SU-DHL-6 (cell line): ENCODE data around the gene APOC1.

Source experiments
- H2AFZ ChIP-seq: fragments of 200-600 bp; sonication (generic); 2 replicates; pipeline ENCODE4 v1.6.1; 2014; ENCODE audit warnings: low read depth, mild to moderate bottlenecking, moderate library complexity, mixed read lengths, antibody characterized with exemption, low read length; ENCODE audit not compliant: severe bottlenecking
- H3F3A ChIP-seq: fragments of 200-600 bp; shearing (Covaris generic); 2 replicates; pipeline ENCODE4 v1.6.0; 2016; ENCODE audit warnings: antibody characterized with exemption, mild to moderate bottlenecking; ENCODE audit not compliant: insufficient read depth
- H3K27ac ChIP-seq: fragments of 200-600 bp; sonication (generic); 2 replicates; pipeline ENCODE4 v1.5.1; 2016; ENCODE audit warnings: low read depth, mild to moderate bottlenecking, low read length, moderate library complexity, mixed read lengths
- H3K27me3 ChIP-seq: fragments of 200-600 bp; sonication (generic), shearing (Covaris generic); 2 replicates; pipeline ENCODE4 v1.6.0; 2014; ENCODE audit warnings: mild to moderate bottlenecking, low read length
- H3K36me3 ChIP-seq: fragments of 200-600 bp; sonication (generic); 2 replicates; pipeline ENCODE4 v1.6.1; 2014; ENCODE audit warnings: mild to moderate bottlenecking, low read length, mixed read lengths
- H3K4me2 ChIP-seq: fragments of 300-600, 200-600 bp; shearing (Covaris generic), sonication (generic); 2 replicates; pipeline ENCODE4 v1.6.0; 2014; ENCODE audit warnings: low read length, low read depth, mild to moderate bottlenecking; ENCODE audit not compliant: poor library complexity, severe bottlenecking
- H3K4me3 ChIP-seq: fragments of 200-600 bp; sonication (generic); 2 replicates; pipeline ENCODE4 v1.5.1; 2014; ENCODE audit warnings: antibody characterized with exemption, low read length, mild to moderate bottlenecking, mixed read lengths; ENCODE audit not compliant: insufficient read depth, poor library complexity, severe bottlenecking
- H3K79me2 ChIP-seq: fragments of 200-600 bp; sonication (generic); 2 replicates; pipeline ENCODE4 v1.6.1; 2014; ENCODE audit warnings: mild to moderate bottlenecking, low read length, moderate library complexity; ENCODE audit not compliant: insufficient read depth
- H3K9ac ChIP-seq: fragments of 200-600 bp; sonication (generic); 2 replicates; pipeline ENCODE4 v1.7.0; 2014; ENCODE audit warnings: mild to moderate bottlenecking, low read length
- H3K9me2 ChIP-seq: fragments of 200-600 bp; sonication (generic); replicated peaks from 2 replicates; pipeline ENCODE4 v1.6.1; 2014; ENCODE audit warnings: low read length; ENCODE audit not compliant: insufficient read depth
- H3K9me3 ChIP-seq: fragments of 200-600 bp; sonication (generic); 2 replicates; pipeline ENCODE4 v1.6.1; 2014; ENCODE audit warnings: low read length, mixed read lengths; ENCODE audit not compliant: insufficient read depth
- H4K20me1 ChIP-seq: fragments of 200-600 bp; sonication (generic); 2 replicates; pipeline ENCODE4 v1.6.1; 2014; ENCODE audit warnings: low read depth, mild to moderate bottlenecking, antibody characterized with exemption, low read length, moderate library complexity, mixed read lengths
- EZH2phosphoT487 ChIP-seq: fragments of 200-600 bp; sonication (generic), shearing (Covaris generic); conservative IDR thresholded peaks from 2 replicates; pipeline ENCODE4 v1.6.1; 2018; ENCODE audit warnings: mild to moderate bottlenecking, antibody characterized with exemption, low read length, moderate library complexity, mixed read lengths
- TF ChIP-seq, protein P1 (sequence below): fragments of 200-600 bp; sonication (generic); IDR thresholded peaks from one replicate; pipeline ENCODE4 v1.5.1; 2017; ENCODE audit warnings: antibody characterized with exemption, mild to moderate bottlenecking, low read length, moderate library complexity; ENCODE audit not compliant: insufficient read depth, poor library complexity, severe bottlenecking

The APOC1 gene

DNA sequence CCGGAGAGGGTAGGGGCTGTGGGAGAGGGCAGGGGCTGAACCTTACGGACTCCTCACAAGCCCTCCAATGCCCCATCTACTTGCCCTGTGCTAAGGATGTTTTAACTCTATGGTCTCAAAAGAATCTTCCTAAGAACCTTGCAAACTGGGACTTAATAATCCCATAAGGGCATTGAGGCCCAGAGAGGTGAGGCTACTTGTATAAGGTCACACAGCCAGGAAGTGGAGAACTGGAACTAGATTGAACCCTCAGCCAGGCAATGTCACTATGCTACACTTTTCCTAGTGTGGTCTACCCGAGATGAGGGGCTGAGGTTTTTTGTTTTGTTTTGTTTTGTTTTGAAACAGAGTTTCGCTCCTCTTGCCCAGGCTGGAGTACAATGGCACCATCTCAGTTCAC, 17.1 kb downstream of the APOC1 start:
- no peak overlapping the region for H2AFZ ChIP-seq
- H4K20me1 ChIP-seq: no peaks in the 10 kb centered on the region
- H3K4me3 ChIP-seq: no peak overlapping the region
- H3K9me3 ChIP-seq: no peaks in the 10 kb centered on the region
- no peak overlapping the region for H3K4me2 ChIP-seq
- no peak overlapping the region for H3K9ac ChIP-seq
- TF ChIP-seq EZH2phosphoT487: no peak
- TF ChIP-seq, protein P1, sequence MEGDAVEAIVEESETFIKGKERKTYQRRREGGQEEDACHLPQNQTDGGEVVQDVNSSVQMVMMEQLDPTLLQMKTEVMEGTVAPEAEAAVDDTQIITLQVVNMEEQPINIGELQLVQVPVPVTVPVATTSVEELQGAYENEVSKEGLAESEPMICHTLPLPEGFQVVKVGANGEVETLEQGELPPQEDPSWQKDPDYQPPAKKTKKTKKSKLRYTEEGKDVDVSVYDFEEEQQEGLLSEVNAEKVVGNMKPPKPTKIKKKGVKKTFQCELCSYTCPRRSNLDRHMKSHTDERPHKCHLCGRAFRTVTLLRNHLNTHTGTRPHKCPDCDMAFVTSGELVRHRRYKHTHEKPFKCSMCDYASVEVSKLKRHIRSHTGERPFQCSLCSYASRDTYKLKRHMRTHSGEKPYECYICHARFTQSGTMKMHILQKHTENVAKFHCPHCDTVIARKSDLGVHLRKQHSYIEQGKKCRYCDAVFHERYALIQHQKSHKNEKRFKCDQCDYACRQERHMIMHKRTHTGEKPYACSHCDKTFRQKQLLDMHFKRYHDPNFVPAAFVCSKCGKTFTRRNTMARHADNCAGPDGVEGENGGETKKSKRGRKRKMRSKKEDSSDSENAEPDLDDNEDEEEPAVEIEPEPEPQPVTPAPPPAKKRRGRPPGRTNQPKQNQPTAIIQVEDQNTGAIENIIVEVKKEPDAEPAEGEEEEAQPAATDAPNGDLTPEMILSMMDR: no peak
- H3K9me2 ChIP-seq: no peaks in the 10 kb centered on the region
- H3K36me3 ChIP-seq: no peaks in the 10 kb centered on the region
- H3F3A ChIP-seq: no peaks in the 10 kb centered on the region
- H3K27ac ChIP-seq: no peak overlapping the region
- H3K27me3 ChIP-seq: no peaks in the 10 kb centered on the region
- no peaks in the 10 kb centered on the region for H3K79me2 ChIP-seq

DNA sequence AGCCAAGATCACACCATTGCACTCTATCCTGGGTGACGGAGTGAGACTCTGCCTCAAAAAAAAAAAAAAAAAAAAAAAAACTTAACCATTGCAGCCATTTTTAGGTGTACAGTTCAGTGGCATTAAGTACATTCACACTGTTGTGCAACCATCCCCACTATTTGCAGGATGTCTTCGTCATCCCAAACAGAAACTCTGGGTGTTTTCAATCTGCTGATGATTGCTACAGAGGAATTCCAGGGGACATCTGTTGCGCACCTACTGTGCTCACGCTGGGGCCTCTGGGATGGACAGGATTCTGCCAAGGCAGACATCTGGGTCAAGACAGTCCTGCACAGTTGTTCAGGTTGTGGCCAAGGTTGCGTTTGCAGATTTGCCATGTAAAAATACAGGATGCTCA, 25.3 kb downstream of the APOC1 start:
- Histone ChIP-seq H3F3A (no peaks in the 10 kb centered on the region), H3K79me2 (no peaks in the 10 kb centered on the region), H2AFZ (no peak overlapping the region), H3K4me3 (no peak overlapping the region), H4K20me1 (no peaks in the 10 kb centered on the region), H3K4me2 (no peak overlapping the region), H3K9me3 (no peaks in the 10 kb centered on the region), H3K27me3 (no peaks in the 10 kb centered on the region), H3K36me3 (no peaks in the 10 kb centered on the region), H3K9me2 (no peaks in the 10 kb centered on the region), H3K9ac (no peak overlapping the region), H3K27ac (no peak overlapping the region)
- TF ChIP-seq, protein P1: no peak
- no peak for TF ChIP-seq EZH2phosphoT487

DNA sequence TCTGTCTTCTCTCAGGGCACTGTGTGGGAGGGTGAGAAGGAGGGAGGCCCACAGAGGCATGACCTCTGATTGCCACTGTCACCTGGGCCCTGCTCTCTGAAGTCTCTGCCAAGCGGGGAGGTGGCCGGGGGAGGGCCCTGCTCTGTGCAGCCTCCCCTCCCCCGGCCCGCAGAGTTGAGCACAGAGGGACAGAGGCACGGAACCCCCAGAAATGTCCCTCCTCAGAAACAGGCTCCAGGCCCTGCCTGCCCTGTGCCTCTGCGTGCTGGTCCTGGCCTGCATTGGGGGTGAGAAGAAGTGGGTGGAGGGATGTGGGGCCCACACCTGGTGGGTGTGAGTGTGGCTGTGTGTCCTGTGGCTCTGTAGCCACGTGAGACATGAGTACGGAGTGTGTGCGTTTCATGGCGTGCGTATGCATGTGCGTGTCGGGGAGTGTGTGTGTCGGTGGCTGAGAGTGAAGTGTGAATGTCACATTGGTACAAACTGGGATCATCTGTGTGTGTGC, 27.7 kb downstream of the APOC1 start, which contains the start of gene APOC4:
Gene APOC4 (plus strand): TSS at position 171 of the 505 bp plus-strand sequence. CDS start 41 bp downstream, at position 212.
- H3K9me2 ChIP-seq: no peaks in the 10 kb centered on the region
- no peaks in the 10 kb centered on the region for H3K79me2 ChIP-seq
- H3K27me3 ChIP-seq: no peaks in the 10 kb centered on the region
- H3K4me3 ChIP-seq: no peak within 1 kb of the TSS
- TF ChIP-seq, protein P1: no peak
- no peak for TF ChIP-seq EZH2phosphoT487
- H4K20me1 ChIP-seq: no peaks in the 10 kb centered on the region
- H3K27ac ChIP-seq: no peak within 1 kb of the TSS
- H3K36me3 ChIP-seq: no peaks in the 10 kb centered on the region
- H3K9me3 ChIP-seq: no peaks in the 10 kb centered on the region
- no peak within 1 kb of the TSS for H2AFZ ChIP-seq
- H3F3A ChIP-seq: no peaks in the 10 kb centered on the region
- no peak within 1 kb of the TSS for H3K4me2 ChIP-seq
- H3K9ac ChIP-seq: no peak within 1 kb of the TSS
